ENCODE data around the gene PDE5A.

Gene PDE5A

GRCh38 chr4:119593698-119594097 is 34.9 kb downstream of the PDE5A start:
- TF ChIP-seq CTCF (IDR thresholded peaks at IDR 0.05; ENCODE audit: low read depth, low read length), result no peak
- H3K27me3 ChIP-seq (ENCODE audit: insufficient read depth, low read depth, severe bottlenecking), result no peaks in the 10 kb centered on the region
- no peak overlapping the region for H3K27ac ChIP-seq
- H3K36me3 ChIP-seq, result no peaks in the 10 kb centered on the region
- no peak overlapping the region for H3K4me3 ChIP-seq (ENCODE audit: low read depth, low read length)
- no peak for DNase-seq
- no peaks in the 10 kb centered on the region for H3K9me3 ChIP-seq (ENCODE audit: severe bottlenecking)

- Histone ChIP-seq H3K9me3 (ENCODE audit: severe bottlenecking) (no peaks in the 10 kb centered on the region), H3K36me3 (no peaks in the 10 kb centered on the region), H3K27me3 (ENCODE audit: insufficient read depth, low read depth, severe bottlenecking) (no peaks in the 10 kb centered on the region), H3K4me3 (ENCODE audit: low read depth, low read length) (no peak overlapping the region), H3K27ac (no peak overlapping the region)
- DNase-seq, result no peak
- no peak for TF ChIP-seq CTCF (IDR thresholded peaks at IDR 0.05; ENCODE audit: low read depth, low read length)
These were observed 35.8 kb downstream of the PDE5A start for GRCh38 chr4:119592830-119593229.

- TF ChIP-seq CTCF (IDR thresholded peaks at IDR 0.05; ENCODE audit: low read depth, low read length), result no peak
- no peaks in the 10 kb centered on the region for H3K36me3 ChIP-seq
- no peaks in the 10 kb centered on the region for H3K27me3 ChIP-seq (ENCODE audit: insufficient read depth, low read depth, severe bottlenecking)
- DNase-seq, result no peak
- no peak overlapping the region for H3K4me3 ChIP-seq (ENCODE audit: low read depth, low read length)
- H3K9me3 ChIP-seq (ENCODE audit: severe bottlenecking), result no peaks in the 10 kb centered on the region
- no peak overlapping the region for H3K27ac ChIP-seq
These were observed 39.4 kb downstream of the PDE5A start for GRCh38 chr4:119589165-119589564.

GRCh38 chr4:119587796-119588195 is 40.8 kb downstream of the PDE5A start:
- Histone ChIP-seq H3K27me3 (ENCODE audit: insufficient read depth, low read depth, severe bottlenecking) (no peaks in the 10 kb centered on the region), H3K27ac (no peak overlapping the region), H3K4me3 (ENCODE audit: low read depth, low read length) (no peak overlapping the region), H3K36me3 (no peaks in the 10 kb centered on the region), H3K9me3 (ENCODE audit: severe bottlenecking) (no peaks in the 10 kb centered on the region)
- no peak for TF ChIP-seq CTCF (IDR thresholded peaks at IDR 0.05; ENCODE audit: low read depth, low read length)
- DNase-seq, result no peak

- DNase-seq, result no peak
- Histone ChIP-seq H3K4me3 (ENCODE audit: low read depth, low read length) (no peak overlapping the region), H3K36me3 (no peaks in the 10 kb centered on the region), H3K27ac (no peak overlapping the region), H3K9me3 (ENCODE audit: severe bottlenecking) (no peaks in the 10 kb centered on the region), H3K27me3 (ENCODE audit: insufficient read depth, low read depth, severe bottlenecking) (no peaks in the 10 kb centered on the region)
- no peak for TF ChIP-seq CTCF (IDR thresholded peaks at IDR 0.05; ENCODE audit: low read depth, low read length)
These were observed 42.8 kb downstream of the PDE5A start for GRCh38 chr4:119585771-119586170.

GRCh38 chr4:119581190-119581873 is 47.3 kb downstream of the PDE5A start:
- no peak for DNase-seq
- H3K36me3 ChIP-seq, result no peaks in the 10 kb centered on the region
- no peak overlapping the region for H3K27ac ChIP-seq

More at GRCh38 chr4:119581190-119581873, 47.3 kb downstream of the PDE5A start:
- TF ChIP-seq CTCF (IDR thresholded peaks at IDR 0.05; ENCODE audit: low read depth, low read length), result no peak
- H3K4me3 ChIP-seq (ENCODE audit: low read depth, low read length), result no peak overlapping the region
- no peaks in the 10 kb centered on the region for H3K9me3 ChIP-seq (ENCODE audit: severe bottlenecking)
- H3K27me3 ChIP-seq (ENCODE audit: insufficient read depth, low read depth, severe bottlenecking), result no peaks in the 10 kb centered on the region
